ENCODE measurements around the gene SH3RF3. TPM values are rescaled to one million over a fixed set of nuclear protein-coding genes. Genes with fewer than 3 reads are reported as not detected.
A peak's percentile ranks its signal among the peaks of the same experiment; 100 is the strongest.

The SH3RF3 gene
- total RNA-seq, 1 donor from 2014 or later, result 0.28 TPM

GRCh38 chr2:109437325-109438090 is 308.5 kb downstream of the SH3RF3 start:
- TF ChIP-seq EZH2 (IDR thresholded peaks at IDR 0.05), result no peak
- H3K4me1 Mint-ChIP-seq, result peaks cover 30% of the 10 kb centered on the region
- H3K27me3 Mint-ChIP-seq (ENCODE audit: insufficient read depth, low read depth), result no peaks in the 10 kb centered on the region
- peaks cover 25% of the 10 kb centered on the region for H3K36me3 Mint-ChIP-seq
- no peak overlapping the region for H3K4me3 Mint-ChIP-seq
- no peaks in the 10 kb centered on the region for H3F3A ChIP-seq (ENCODE audit: low read depth)
- H3K9me3 ChIP-seq (ENCODE audit: low read depth), result peaks cover under 1% of the 10 kb centered on the region
- peaks cover 22% of the 10 kb centered on the region for H3K9me3 Mint-ChIP-seq
- no peak for DNase-seq (ENCODE audit: low spot score)
- H3K4me2 ChIP-seq, result no peak overlapping the region
- no peak overlapping the region for H3K9ac ChIP-seq
- H3K79me2 ChIP-seq (ENCODE audit: low read depth), result no peaks in the 10 kb centered on the region
- no peak overlapping the region for H2AFZ ChIP-seq (replicated peaks)
- no peak overlapping the region for H3K27ac Mint-ChIP-seq
- H3K27ac ChIP-seq, result no peak overlapping the region
- no peaks in the 10 kb centered on the region for H3K4me1 ChIP-seq
- no peaks in the 10 kb centered on the region for H3K27me3 ChIP-seq
- H3K36me3 ChIP-seq, result no peaks in the 10 kb centered on the region
- no peaks in the 10 kb centered on the region for H4K20me1 ChIP-seq (ENCODE audit: low read depth)
- H3K4me3 ChIP-seq, result no peak overlapping the region

- Histone ChIP-seq H3K9ac (no peak overlapping the region), H3K27ac (no peak overlapping the region), H3K4me2 (no peak overlapping the region), H3K27me3 (no peaks in the 10 kb centered on the region), H2AFZ (replicated peaks) (no peak overlapping the region), H3K36me3 (no peaks in the 10 kb centered on the region), H3F3A (ENCODE audit: low read depth) (no peaks in the 10 kb centered on the region), H3K79me2 (ENCODE audit: low read depth) (no peaks in the 10 kb centered on the region), H3K9me3 (ENCODE audit: low read depth) (peaks cover 5% of the 10 kb centered on the region), H3K4me1 (no peaks in the 10 kb centered on the region), H4K20me1 (ENCODE audit: low read depth) (no peaks in the 10 kb centered on the region), H3K4me3 (no peak overlapping the region)
- Mint-ChIP-seq H3K9me3 (peaks cover 28% of the 10 kb centered on the region), H3K4me3 (no peak overlapping the region), H3K36me3 (peaks cover 23% of the 10 kb centered on the region), H3K27ac (no peak overlapping the region), H3K27me3 (ENCODE audit: insufficient read depth, low read depth) (no peaks in the 10 kb centered on the region), H3K4me1 (peaks cover 30% of the 10 kb centered on the region)
- TF ChIP-seq, protein P1, sequence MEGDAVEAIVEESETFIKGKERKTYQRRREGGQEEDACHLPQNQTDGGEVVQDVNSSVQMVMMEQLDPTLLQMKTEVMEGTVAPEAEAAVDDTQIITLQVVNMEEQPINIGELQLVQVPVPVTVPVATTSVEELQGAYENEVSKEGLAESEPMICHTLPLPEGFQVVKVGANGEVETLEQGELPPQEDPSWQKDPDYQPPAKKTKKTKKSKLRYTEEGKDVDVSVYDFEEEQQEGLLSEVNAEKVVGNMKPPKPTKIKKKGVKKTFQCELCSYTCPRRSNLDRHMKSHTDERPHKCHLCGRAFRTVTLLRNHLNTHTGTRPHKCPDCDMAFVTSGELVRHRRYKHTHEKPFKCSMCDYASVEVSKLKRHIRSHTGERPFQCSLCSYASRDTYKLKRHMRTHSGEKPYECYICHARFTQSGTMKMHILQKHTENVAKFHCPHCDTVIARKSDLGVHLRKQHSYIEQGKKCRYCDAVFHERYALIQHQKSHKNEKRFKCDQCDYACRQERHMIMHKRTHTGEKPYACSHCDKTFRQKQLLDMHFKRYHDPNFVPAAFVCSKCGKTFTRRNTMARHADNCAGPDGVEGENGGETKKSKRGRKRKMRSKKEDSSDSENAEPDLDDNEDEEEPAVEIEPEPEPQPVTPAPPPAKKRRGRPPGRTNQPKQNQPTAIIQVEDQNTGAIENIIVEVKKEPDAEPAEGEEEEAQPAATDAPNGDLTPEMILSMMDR (IDR thresholded peaks at IDR 0.05), result no peak
- TF ChIP-seq EZH2 (IDR thresholded peaks at IDR 0.05) (no peak), EZH2phosphoT487 (IDR thresholded peaks at IDR 0.05) (no peak)
- DNase-seq (ENCODE audit: low spot score), result no peak
Observed at GRCh38 chr2:109438146-109438545, 309.1 kb downstream of the SH3RF3 start.

DNA sequence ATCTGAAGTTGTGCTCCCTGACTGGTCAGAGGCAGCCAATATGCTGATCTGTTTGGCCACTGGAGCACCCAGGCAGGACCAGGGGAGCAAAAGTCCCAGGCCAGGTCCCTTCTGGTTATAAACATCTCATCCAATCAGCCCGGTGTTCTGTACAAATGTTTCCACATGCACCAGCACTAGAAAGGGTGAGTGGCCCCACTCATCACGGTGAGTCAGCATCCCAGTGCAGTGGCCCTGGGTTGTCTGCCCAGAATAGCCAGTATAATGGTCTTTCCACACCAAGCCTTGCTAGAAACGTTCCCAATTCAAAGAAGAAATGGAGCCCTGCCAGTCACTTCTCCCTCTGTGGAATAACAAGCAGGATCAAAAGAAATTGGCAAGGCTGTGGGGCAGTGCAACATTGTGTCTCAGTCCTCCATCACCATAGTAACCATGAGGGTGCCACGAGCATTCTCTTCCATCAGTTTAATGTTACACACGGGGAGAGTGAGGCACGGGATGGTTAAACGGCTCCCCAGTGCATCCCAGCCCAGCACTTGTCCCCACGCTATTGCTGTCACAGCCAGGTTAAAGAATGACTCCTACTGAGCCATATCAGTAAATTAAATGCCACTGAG is 309.9 kb downstream of the SH3RF3 start:
- Histone ChIP-seq H3K27ac (no peak overlapping the region), H3K4me1 (no peaks in the 10 kb centered on the region), H3K36me3 (no peaks in the 10 kb centered on the region), H4K20me1 (ENCODE audit: low read depth) (no peaks in the 10 kb centered on the region), H3K27me3 (no peaks in the 10 kb centered on the region), H2AFZ (replicated peaks) (no peak overlapping the region), H3K4me3 (no peak overlapping the region), H3K9ac (no peak overlapping the region), H3F3A (ENCODE audit: low read depth) (no peaks in the 10 kb centered on the region), H3K79me2 (ENCODE audit: low read depth) (no peaks in the 10 kb centered on the region), H3K4me2 (no peak overlapping the region), H3K9me3 (ENCODE audit: low read depth) (peaks cover 5% of the 10 kb centered on the region)
- TF ChIP-seq EZH2phosphoT487 (IDR thresholded peaks at IDR 0.05) (no peak), EZH2 (IDR thresholded peaks at IDR 0.05) (no peak)
- TF ChIP-seq, protein P1 (IDR thresholded peaks at IDR 0.05), result no peak
- Mint-ChIP-seq H3K27me3 (ENCODE audit: insufficient read depth, low read depth) (no peaks in the 10 kb centered on the region), H3K4me3 (no peak overlapping the region), H3K9me3 (peaks cover 34% of the 10 kb centered on the region), H3K36me3 (peaks cover 23% of the 10 kb centered on the region), H3K27ac (peak overlapping the region; percentile 58), H3K4me1 (peaks cover 30% of the 10 kb centered on the region)
- no peak for DNase-seq (ENCODE audit: low spot score)

GRCh38 chr2:109439390-109439786 is 310.4 kb downstream of the SH3RF3 start:
- Histone ChIP-seq H3K27me3 (no peaks in the 10 kb centered on the region), H3F3A (ENCODE audit: low read depth) (no peaks in the 10 kb centered on the region), H3K4me3 (no peak overlapping the region), H3K79me2 (ENCODE audit: low read depth) (no peaks in the 10 kb centered on the region), H2AFZ (replicated peaks) (no peak overlapping the region), H3K9me3 (ENCODE audit: low read depth) (peaks cover 7% of the 10 kb centered on the region), H3K27ac (no peak overlapping the region), H3K4me1 (no peaks in the 10 kb centered on the region), H3K9ac (no peak overlapping the region), H3K4me2 (no peak overlapping the region), H3K36me3 (no peaks in the 10 kb centered on the region), H4K20me1 (ENCODE audit: low read depth) (no peaks in the 10 kb centered on the region)
- TF ChIP-seq, protein P1 (IDR thresholded peaks at IDR 0.05), result no peak
- TF ChIP-seq EZH2 (IDR thresholded peaks at IDR 0.05) (no peak), EZH2phosphoT487 (IDR thresholded peaks at IDR 0.05) (no peak)
- Mint-ChIP-seq H3K4me3 (no peak overlapping the region), H3K27ac (peak overlapping the region; percentile 58), H3K9me3 (peaks cover 37% of the 10 kb centered on the region), H3K4me1 (peaks cover 30% of the 10 kb centered on the region), H3K27me3 (ENCODE audit: insufficient read depth, low read depth) (no peaks in the 10 kb centered on the region), H3K36me3 (peaks cover 25% of the 10 kb centered on the region)
- DNase-seq (ENCODE audit: low spot score), result no peak
